ENCODE measurements around the gene AACS.

DNA sequence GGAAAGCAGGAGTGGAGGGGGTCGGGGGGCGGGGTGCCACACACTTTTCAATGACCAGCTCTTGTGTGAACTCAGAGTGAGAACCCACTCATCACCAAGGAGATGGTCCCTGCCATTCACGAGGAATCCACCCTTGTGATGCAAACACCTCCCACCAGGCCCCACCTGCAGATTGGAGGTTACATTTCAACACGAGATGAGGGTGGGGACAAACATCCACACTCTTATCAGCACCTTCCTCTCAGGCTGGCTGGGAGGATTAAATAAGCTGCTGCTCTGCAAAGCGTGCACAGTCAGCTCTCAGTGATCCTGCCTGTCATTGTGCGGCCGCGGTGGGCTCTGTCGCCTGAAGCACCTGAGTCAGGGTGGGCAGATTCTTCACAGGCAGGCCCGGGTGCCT is 39.7 kb downstream of the AACS start:
- TF ChIP-seq, protein P1, sequence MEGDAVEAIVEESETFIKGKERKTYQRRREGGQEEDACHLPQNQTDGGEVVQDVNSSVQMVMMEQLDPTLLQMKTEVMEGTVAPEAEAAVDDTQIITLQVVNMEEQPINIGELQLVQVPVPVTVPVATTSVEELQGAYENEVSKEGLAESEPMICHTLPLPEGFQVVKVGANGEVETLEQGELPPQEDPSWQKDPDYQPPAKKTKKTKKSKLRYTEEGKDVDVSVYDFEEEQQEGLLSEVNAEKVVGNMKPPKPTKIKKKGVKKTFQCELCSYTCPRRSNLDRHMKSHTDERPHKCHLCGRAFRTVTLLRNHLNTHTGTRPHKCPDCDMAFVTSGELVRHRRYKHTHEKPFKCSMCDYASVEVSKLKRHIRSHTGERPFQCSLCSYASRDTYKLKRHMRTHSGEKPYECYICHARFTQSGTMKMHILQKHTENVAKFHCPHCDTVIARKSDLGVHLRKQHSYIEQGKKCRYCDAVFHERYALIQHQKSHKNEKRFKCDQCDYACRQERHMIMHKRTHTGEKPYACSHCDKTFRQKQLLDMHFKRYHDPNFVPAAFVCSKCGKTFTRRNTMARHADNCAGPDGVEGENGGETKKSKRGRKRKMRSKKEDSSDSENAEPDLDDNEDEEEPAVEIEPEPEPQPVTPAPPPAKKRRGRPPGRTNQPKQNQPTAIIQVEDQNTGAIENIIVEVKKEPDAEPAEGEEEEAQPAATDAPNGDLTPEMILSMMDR (IDR thresholded peaks at IDR 0.05) = no peak
- TF ChIP-seq POLR2A (IDR thresholded peaks at IDR 0.05) = no peak
